AG09319 (cell line): Measurements from ENCODE around the gene NNT.
"Not testable (repeated sequence)": the region's sequence is repeated elsewhere in the genome, so short reads cannot be mapped to it uniquely, and the experiment has no call there.

Source experiments
- DNase-seq: peaks from one replicate; pipeline ENCODE4 v3.0.0-alpha.2; 2010; ENCODE audit warnings: low read depth; ENCODE audit errors: extremely low read depth
- TF ChIP-seq, protein P1 (sequence below): IDR thresholded peaks from 2 replicates; pipeline ENCODE4 v1.5.1; 2011; ENCODE audit warnings: low read depth, mild to moderate bottlenecking, inconsistent platforms, low read length, moderate library complexity

The NNT gene

DNA sequence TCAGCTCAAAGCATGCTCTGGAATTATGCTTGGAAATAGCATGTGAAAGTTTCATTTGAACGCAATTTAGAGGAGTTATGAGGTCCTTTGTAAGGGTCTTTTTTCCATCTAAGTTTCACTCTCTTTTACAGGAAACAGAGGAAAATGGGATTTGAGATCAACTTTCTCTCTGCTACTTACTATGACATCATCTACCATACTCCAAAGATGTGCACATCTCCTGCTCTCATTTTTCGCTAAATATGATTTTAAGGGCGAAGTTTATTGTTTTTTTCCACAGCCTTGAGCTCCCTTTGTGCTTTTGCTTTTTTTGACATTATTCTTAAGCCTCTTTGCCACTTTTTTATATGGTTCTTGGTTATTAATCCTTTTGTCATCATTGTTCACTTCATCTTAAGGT lies 125.6 kb downstream of the NNT start:
- no peak for DNase-seq
- TF ChIP-seq, protein P1, sequence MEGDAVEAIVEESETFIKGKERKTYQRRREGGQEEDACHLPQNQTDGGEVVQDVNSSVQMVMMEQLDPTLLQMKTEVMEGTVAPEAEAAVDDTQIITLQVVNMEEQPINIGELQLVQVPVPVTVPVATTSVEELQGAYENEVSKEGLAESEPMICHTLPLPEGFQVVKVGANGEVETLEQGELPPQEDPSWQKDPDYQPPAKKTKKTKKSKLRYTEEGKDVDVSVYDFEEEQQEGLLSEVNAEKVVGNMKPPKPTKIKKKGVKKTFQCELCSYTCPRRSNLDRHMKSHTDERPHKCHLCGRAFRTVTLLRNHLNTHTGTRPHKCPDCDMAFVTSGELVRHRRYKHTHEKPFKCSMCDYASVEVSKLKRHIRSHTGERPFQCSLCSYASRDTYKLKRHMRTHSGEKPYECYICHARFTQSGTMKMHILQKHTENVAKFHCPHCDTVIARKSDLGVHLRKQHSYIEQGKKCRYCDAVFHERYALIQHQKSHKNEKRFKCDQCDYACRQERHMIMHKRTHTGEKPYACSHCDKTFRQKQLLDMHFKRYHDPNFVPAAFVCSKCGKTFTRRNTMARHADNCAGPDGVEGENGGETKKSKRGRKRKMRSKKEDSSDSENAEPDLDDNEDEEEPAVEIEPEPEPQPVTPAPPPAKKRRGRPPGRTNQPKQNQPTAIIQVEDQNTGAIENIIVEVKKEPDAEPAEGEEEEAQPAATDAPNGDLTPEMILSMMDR, result no peak

DNA sequence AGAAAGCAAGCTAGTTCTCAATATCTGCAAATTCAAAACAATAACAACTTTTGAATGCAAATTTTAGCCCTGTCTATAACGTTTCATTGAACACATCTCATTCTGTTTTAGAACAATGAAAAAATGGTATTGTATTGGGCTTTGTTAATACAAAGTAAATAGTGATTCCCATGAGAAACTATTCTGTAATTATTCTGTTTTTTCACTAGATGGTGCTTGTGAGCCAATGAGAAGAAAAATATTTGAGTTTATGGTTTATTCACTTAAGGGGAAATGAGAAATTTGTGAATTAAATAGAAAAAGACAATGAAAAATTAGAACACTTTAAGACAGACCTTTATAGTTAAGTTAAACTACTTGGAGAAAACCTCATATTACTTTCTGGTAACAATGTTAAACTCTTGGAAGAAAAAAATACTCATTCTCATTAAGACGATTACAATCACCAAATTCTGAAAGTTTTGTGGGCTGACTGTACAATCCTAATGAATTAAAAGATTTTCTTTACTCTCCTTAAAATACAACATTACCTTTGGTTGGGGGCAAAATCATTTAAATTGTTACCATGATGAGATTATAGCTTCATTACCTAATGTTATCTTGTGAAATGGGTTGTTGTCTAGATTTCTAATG lies 127.0 kb downstream of the NNT start:
- peak; percentile 7 for DNase-seq
- TF ChIP-seq, protein P1, result peak; percentile 48

DNA sequence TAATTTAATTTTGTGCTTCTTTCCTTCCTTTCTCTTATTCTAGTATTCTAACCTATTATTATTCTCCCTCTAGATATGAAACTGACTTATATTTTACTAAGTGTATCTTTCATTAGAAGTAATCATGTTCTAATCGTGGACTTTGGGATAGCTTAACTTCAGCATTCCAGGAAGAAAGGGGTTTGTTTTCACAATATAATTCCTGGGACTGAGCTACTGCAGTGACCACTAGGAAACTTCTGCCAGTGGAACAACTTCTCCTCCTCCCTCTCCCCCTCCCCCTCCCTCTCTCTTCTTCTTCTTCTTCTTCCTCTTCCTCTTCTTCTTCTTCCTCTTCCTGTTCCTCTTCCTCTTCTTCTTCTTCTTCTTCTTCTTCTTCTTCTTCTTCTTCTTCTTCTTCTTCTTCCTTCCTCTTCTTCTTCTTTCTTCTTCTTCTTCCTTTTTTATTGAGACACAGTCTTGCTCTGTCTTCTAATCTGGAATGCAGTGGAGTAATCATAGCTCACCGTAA lies 127.9 kb downstream of the NNT start:
- TF ChIP-seq, protein P1, result no peak
- no peak for DNase-seq

DNA sequence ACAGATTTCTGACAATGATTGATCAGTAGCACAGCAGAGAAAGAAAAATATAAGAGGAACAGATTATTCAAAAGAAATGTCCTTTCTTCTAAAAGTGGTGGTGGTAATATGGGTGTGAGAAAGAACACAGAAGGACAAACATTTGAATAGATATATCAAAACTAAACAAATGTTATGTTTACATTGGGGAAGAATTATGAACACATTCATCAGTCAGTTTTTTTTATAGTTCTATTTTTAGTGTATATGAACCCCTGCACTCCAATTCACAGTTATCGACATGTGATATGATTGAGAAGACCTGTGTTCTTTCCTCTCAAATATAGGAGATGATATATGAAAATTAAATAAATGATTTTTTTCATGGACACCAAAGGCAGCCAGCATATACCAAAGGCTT lies 128.6 kb downstream of the NNT start:
- TF ChIP-seq, protein P1, result no peak
- DNase-seq, result no peak

DNA sequence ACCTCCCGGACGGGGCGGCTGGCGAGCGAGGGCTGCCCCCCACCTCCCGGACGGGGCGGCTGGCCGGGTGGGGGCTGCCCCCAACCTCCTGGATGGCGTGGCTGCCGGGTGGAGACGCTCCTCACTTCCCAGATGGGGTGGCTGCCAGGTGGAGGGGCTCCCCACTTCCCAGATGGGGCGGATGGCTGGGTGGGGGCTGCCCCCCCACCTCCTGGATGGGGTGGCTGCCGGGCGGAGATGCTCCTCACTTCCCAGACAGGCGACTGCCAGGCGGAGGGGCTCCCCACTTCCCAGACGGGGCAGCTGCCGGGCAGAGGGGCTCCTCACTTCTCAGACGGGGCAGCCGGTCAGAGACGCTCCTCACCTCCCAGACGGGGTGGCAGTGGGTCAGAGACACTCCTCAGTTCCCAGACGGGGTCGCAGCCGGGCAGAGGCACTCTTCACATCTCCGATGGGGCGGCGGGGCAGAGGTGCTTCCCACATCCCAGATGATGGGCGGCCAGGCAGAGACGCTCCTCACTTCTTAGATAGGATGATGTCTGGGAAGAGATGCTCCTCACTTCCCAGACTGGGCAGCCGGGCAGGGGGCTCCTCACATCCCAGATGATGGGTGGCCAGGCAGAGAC lies 143.1 kb downstream of the NNT start:
- not testable (repeated sequence) for DNase-seq

DNA sequence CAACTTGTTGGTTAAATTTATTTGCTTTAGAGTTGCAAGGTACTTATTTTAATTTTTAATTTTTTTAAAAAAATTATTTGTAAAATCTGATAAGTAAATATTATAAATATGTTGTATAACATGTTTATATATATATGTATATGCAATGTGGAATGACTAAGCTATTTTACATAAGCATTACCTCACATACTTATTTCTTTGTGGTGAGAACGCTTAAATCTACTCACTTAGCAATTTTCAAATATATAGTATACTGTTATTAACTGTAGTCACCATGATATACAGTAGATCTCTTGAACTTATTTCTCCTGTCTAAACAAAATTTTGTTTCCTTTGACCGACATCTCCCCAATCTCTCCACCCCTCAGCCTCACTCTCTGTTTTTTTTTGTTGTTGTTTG lies 147.8 kb downstream of the NNT start:
- no peak for DNase-seq
- TF ChIP-seq, protein P1, result no peak

DNA sequence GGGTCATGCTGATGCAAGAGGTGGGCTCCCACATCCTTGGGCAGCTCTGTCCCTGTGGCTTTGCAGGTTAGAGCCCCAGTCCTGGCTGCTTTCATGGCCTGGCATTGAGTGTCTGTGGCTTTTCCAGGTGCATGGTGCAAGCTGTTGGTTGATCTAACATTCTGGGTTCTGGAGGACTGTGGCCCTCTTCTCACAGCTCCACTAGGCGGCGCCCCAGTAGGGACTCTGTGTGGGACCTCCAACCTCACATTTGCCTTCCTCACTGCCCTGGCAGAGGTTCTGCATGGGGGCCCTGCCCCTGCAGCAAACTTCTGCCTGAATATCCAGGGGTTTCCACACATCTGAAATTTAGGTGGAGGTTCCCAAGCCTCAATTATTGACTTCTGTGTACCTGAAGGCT lies 150.1 kb downstream of the NNT start:
- TF ChIP-seq, protein P1, result no peak
- no peak for DNase-seq
